Spleen (tissue), 11 donors: ENCODE data around the gene PANX3. TPM values are rescaled to one million over a fixed set of nuclear protein-coding genes. Genes with fewer than 3 reads are reported as not detected.
A peak's percentile ranks its signal among the peaks of the same experiment; 100 is the strongest.

ENCODE experiments used
- DNase-seq: peaks from one replicate; pipeline ENCODE4 v3.0.0-alpha.2; 2020
- H3K27ac ChIP-seq, 8 donors: fragments of 200-600 bp; sonication (generic) in 7 of 8; 1 replicate in 4 of 8; 2 replicates in 4 of 8; pipeline versions ENCODE4 v1.5.0 to v1.8.0; 2016 to 2021; ENCODE audit warnings: inconsistent platforms in 4 of 8, mild to moderate bottlenecking in 4 of 8, moderate library complexity in 1 of 8
- H3K27me3 ChIP-seq, 7 donors: fragments of 200-600 bp; sonication (generic) in 6 of 7; replicated peaks in 1 of 7; 1 replicate in 4 of 7; 2 replicates in 3 of 7; pipeline versions ENCODE4 v1.5.0 to v1.8.0; 2016 to 2021; ENCODE audit warnings: inconsistent platforms in 3 of 7, mild to moderate bottlenecking in 1 of 7
- H3K36me3 ChIP-seq, 6 donors: fragments of 200-600 bp; sonication (generic) in 5 of 6; 1 replicate in 4 of 6; 2 replicates in 2 of 6; pipeline versions ENCODE4 v1.5.0 to v1.8.0; 2016 to 2021; ENCODE audit warnings: inconsistent platforms in 2 of 6
- H3K4me1 ChIP-seq, 6 donors: fragments of 200-600 bp; sonication (generic) in 5 of 6; 1 replicate in 3 of 6; 2 replicates in 3 of 6; pipeline versions ENCODE4 v1.5.0 to v1.8.0; 2016 to 2021; ENCODE audit warnings: inconsistent platforms in 3 of 6
- H3K4me3 ChIP-seq, 8 donors: fragments of 200-600 bp; sonication (generic) in 7 of 8; 1 replicate in 4 of 8; 2 replicates in 4 of 8; pipeline versions ENCODE4 v1.5.0 to v1.8.0; 2016 to 2021; ENCODE audit warnings: inconsistent platforms in 4 of 8, mild to moderate bottlenecking in 4 of 8, moderate library complexity in 2 of 8
- H3K9me3 ChIP-seq, 8 donors: fragments of 200-600 bp; sonication (generic) in 7 of 8; 1 replicate in 4 of 8; 2 replicates in 4 of 8; pipeline versions ENCODE4 v1.5.0 to v1.8.0; 2016 to 2021; ENCODE audit warnings: inconsistent platforms in 4 of 8
- POLR2A ChIP-seq, 3 donors: fragments of 450-650 bp; IDR thresholded peaks; one replicate each; pipeline ENCODE4 v1.5.1; 2017; ENCODE audit warnings: antibody characterized with exemption in 3 of 3, mild to moderate bottlenecking in 1 of 3
- WGBS, 5 donors: extraction: QIAGEN DNeasy Blood & Tissue Kit in 3 of 5; methylation state at CpG; one replicate each; pipeline versions ENCODE4 v1.1.5 to v1.1.7; 2013 to 2018; 5-methylcytosine and 5-hydroxymethylcytosine counted together
- intact Hi-C: fragments of 100-400 bp; cut with DNase I; formaldehyde crosslinking; loops from one replicate; pipeline ENCODE4 v1.15.0; 2023; ENCODE audit warnings: low total_unique reads
- polyA plus RNA-seq, 3 donors: library from polyadenylated mRNA; stranded (reverse); fragments of 200-250 nt; gene quantifications; one replicate each; pipeline ENCODE4 v1.2.1, GENCODE V29; 2013
- small RNA-seq, 4 donors: library from RNA; depleted of rRNA; stranded (forward); fragments of <200 nt; gene quantifications; one replicate each; pipeline ENCODE3, GENCODE V24; 2016
- total RNA-seq, 7 donors: library from RNA; depleted of rRNA in 3 of 7; stranded (reverse); fragments of >200 nt in 3 of 7; fragmentation: NEBNext Ultra II Directional in 4 of 7; extraction: Animal tissue kit (Norgen Biotek cat#: 25700) in 4 of 7; gene quantifications; one replicate each; pipeline versions ENCODE4 v1.1.0 to v1.2.1, GENCODE V29; 2016 to 2021
- TF ChIP-seq, protein P1 (sequence below), 11 experiments: fragments of 200-600 bp in 7 of 11; fragments of 450-650 bp in 4 of 11; sonication (generic) in 4 of 11; IDR thresholded peaks in 8 of 11; conservative IDR thresholded peaks in 3 of 11; 1 replicate in 7 of 11; 2 replicates in 4 of 11; pipeline versions ENCODE4 v1.4.0 to v1.8.0; 2016 to 2021; ENCODE audit warnings: antibody characterized with exemption in 11 of 11, inconsistent platforms in 4 of 11, mild to moderate bottlenecking in 1 of 11
- donor health status: healthy with polysubstance abuse.
- donor health status: DM: no; HTN: no; CAD: no; lungs with moderate emphysema.
- donor health status: DM: no; HTN: no; CAD: no.
- donor health status: Bipolar disorder and iron deficiency.
- donor health status: healthy.
- donor health status: DM: no; HTN: no; CAD: no.
- donor health status: DM: yes; HTN: yes; CAD: no.

Gene PANX3
- total and polyA plus RNA-seq, 10 donors = not detected

GRCh38 chr11:124669193-124669592 lies 58.0 kb downstream of the PANX3 start:
- Histone ChIP-seq H3K9me3 (no peaks in the 10 kb centered on the region), H3K36me3 (peaks cover 0 to 15% (median 0%) of the 10 kb centered on the region in 6 donors), H3K4me3 (no peak overlapping the region), H3K27ac (no peak overlapping the region), H3K4me1 (peaks cover 8 to 48% (median 15%) of the 10 kb centered on the region in 6 donors), H3K27me3 (no peaks in the 10 kb centered on the region)
- WGBS, 5 donors = 28 to 30% (median 28%) methylated on average over 8 of the region's 8 CpGs
- intact Hi-C loops = loop anchor here (2.0 kb wide), 1 partner anchor 168 kb away; no protein-coding TSS in a partner anchor
- TF ChIP-seq POLR2A (IDR thresholded peaks at IDR 0.05) = no peak
- TF ChIP-seq, protein P1, sequence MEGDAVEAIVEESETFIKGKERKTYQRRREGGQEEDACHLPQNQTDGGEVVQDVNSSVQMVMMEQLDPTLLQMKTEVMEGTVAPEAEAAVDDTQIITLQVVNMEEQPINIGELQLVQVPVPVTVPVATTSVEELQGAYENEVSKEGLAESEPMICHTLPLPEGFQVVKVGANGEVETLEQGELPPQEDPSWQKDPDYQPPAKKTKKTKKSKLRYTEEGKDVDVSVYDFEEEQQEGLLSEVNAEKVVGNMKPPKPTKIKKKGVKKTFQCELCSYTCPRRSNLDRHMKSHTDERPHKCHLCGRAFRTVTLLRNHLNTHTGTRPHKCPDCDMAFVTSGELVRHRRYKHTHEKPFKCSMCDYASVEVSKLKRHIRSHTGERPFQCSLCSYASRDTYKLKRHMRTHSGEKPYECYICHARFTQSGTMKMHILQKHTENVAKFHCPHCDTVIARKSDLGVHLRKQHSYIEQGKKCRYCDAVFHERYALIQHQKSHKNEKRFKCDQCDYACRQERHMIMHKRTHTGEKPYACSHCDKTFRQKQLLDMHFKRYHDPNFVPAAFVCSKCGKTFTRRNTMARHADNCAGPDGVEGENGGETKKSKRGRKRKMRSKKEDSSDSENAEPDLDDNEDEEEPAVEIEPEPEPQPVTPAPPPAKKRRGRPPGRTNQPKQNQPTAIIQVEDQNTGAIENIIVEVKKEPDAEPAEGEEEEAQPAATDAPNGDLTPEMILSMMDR (IDR thresholded peaks at IDR 0.05 in 8 of 11, conservative IDR thresholded peaks at IDR 0.05 in 3 of 11) = peak; percentile 58 to 91 (median 79)
- no peak for DNase-seq

Small RNAs within 50 kb of the gene (small RNA-seq; reads per million reads assigned to genes)
- 0 reads per million in 4 donors for gene RNA5SP352

Other genes starting within 250 kb of the PANX3 start
- not detected for gene OR8B2, start 226.9 kb upstream of the PANX3 start, total RNA-seq
- not detected for gene OR8B2, start 226.9 kb upstream of the PANX3 start, polyA plus RNA-seq
- not detected for gene OR8B3, start 212.4 kb upstream of the PANX3 start, total RNA-seq
- not detected for gene OR8B3, start 212.4 kb upstream of the PANX3 start, polyA plus RNA-seq
- not detected for gene OR8B4, start 186.6 kb upstream of the PANX3 start, total RNA-seq
- gene OR8B4, start 186.6 kb upstream of the PANX3 start, polyA plus RNA-seq = not detected
- not detected for gene OR8B8, start 165.7 kb upstream of the PANX3 start, total RNA-seq
- not detected for gene OR8B8, start 165.7 kb upstream of the PANX3 start, polyA plus RNA-seq
- gene OR8B12, start 67.8 kb upstream of the PANX3 start, total RNA-seq = not detected
- gene OR8B12, start 67.8 kb upstream of the PANX3 start, polyA plus RNA-seq = not detected
- not detected for gene OR8A1, start 41.4 kb upstream of the PANX3 start, total RNA-seq
- not detected for gene OR8A1, start 41.4 kb upstream of the PANX3 start, polyA plus RNA-seq
- 10 to 100 TPM; 37.4 to 65.0 (median 47.5) TPM for gene TBRG1, start 11.4 kb downstream of the PANX3 start, total RNA-seq
- 10 to 100 TPM; 23.3 to 51.5 (median 33.6) TPM for gene TBRG1, start 11.4 kb downstream of the PANX3 start, polyA plus RNA-seq
- 10 to 100 TPM in 6 of 7 donors, 1 to 10 TPM in 1; 8.9 to 15.3 (median 14.0) TPM for gene SIAE, start 62.3 kb downstream of the PANX3 start, total RNA-seq
- 1 to 10 TPM; 4.7 to 6.5 (median 5.9) TPM for gene SIAE, start 62.3 kb downstream of the PANX3 start, polyA plus RNA-seq
- gene SPA17, start 62.5 kb downstream of the PANX3 start, total RNA-seq = 1 to 10 TPM in 5 of 7 donors, under 1 TPM in 2; 0.34 to 2.6 (median 1.6) TPM
- gene SPA17, start 62.5 kb downstream of the PANX3 start, polyA plus RNA-seq = 1 to 10 TPM; 2.6 to 4.8 (median 3.6) TPM
- gene NRGN, start 128.5 kb downstream of the PANX3 start, total RNA-seq = 10 to 100 TPM; 29.0 to 61.2 (median 46.5) TPM
- gene NRGN, start 128.5 kb downstream of the PANX3 start, polyA plus RNA-seq = 10 to 100 TPM; 12.7 to 24.2 (median 15.9) TPM
- 1 to 10 TPM in 2 of 7 donors, under 1 TPM in 2, not detected in 3; 0.43 to 1.5 (median 1.0) TPM for gene VSIG2, start 140.8 kb downstream of the PANX3 start, total RNA-seq
- gene VSIG2, start 140.8 kb downstream of the PANX3 start, polyA plus RNA-seq = 1 to 10 TPM in 2 of 3 donors, under 1 TPM in 1; 0.47 to 2.1 (median 2.0) TPM
- gene ESAM, start 150.9 kb downstream of the PANX3 start, total RNA-seq = 10 to 100 TPM; 16.2 to 49.2 (median 29.2) TPM
- 10 to 100 TPM; 14.3 to 30.9 (median 18.0) TPM for gene ESAM, start 150.9 kb downstream of the PANX3 start, polyA plus RNA-seq
- 10 to 100 TPM; 16.5 to 25.8 (median 19.3) TPM for gene MSANTD2, start 189.0 kb downstream of the PANX3 start, total RNA-seq
- 10 to 100 TPM in 2 of 3 donors, 1 to 10 TPM in 1; 9.5 to 17.6 (median 13.8) TPM for gene MSANTD2, start 189.0 kb downstream of the PANX3 start, polyA plus RNA-seq